ENCODE results near the gene DYRK2.

- TF ChIP-seq, protein P1, sequence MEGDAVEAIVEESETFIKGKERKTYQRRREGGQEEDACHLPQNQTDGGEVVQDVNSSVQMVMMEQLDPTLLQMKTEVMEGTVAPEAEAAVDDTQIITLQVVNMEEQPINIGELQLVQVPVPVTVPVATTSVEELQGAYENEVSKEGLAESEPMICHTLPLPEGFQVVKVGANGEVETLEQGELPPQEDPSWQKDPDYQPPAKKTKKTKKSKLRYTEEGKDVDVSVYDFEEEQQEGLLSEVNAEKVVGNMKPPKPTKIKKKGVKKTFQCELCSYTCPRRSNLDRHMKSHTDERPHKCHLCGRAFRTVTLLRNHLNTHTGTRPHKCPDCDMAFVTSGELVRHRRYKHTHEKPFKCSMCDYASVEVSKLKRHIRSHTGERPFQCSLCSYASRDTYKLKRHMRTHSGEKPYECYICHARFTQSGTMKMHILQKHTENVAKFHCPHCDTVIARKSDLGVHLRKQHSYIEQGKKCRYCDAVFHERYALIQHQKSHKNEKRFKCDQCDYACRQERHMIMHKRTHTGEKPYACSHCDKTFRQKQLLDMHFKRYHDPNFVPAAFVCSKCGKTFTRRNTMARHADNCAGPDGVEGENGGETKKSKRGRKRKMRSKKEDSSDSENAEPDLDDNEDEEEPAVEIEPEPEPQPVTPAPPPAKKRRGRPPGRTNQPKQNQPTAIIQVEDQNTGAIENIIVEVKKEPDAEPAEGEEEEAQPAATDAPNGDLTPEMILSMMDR (conservative IDR thresholded peaks at IDR 0.05 in 1 of 2, IDR thresholded peaks at IDR 0.05 in 1 of 2; ENCODE audit: extremely low read depth in 1 of 2, insufficient read depth in 1 of 2, low read depth in 1 of 2, low read length in 2 of 2): no peak
- no peak for TF ChIP-seq EZH2 (IDR thresholded peaks at IDR 0.05; ENCODE audit: borderline replicate concordance, low read length)
These were observed 45.3 kb downstream of the DYRK2 start for GRCh38 chr12:67693894-67694293.
